MCF 10A (cell line): ENCODE data around the gene CLN5. TPM values are rescaled to one million over a fixed set of nuclear protein-coding genes. Genes with fewer than 3 reads are reported as not detected.
A peak's percentile ranks its signal among the peaks of the same experiment; 100 is the strongest.

Experiments used
- BruUV-seq: library from RNA; stranded (reverse); fragments of 400-500 nt; replicated peaks from 2 replicates; lab custom pipeline; 2021; lab: Mats Ljungman, UMichigan
- CTCF ChIA-PET: fragments of 300-600 bp; sonication (Branson Sonifier 250); formaldehyde crosslinking; extraction: SDS; loops from one replicate; lab custom pipeline; 2021; ENCODE audit warnings: antibody characterized with exemption, inconsistent platforms; lab: Yijun Ruan, JAX
- POLR2A ChIA-PET: fragments of 300-600, 350-650 bp; sonication (Branson Sonifier 250); formaldehyde crosslinking; extraction: SDS; loops from one replicate; lab custom pipeline; 2020; ENCODE audit warnings: antibody characterized with exemption, inconsistent platforms; lab: Yijun Ruan, JAX
- DNase-seq: peaks from one replicate; pipeline ENCODE4 v3.0.0-alpha.2; 2018; ENCODE audit not compliant: unreplicated experiment
- H3K27ac Mint-ChIP-seq: one replicate; pipeline ENCODE4 v1.8.0; 2022; ENCODE audit warnings: mild to moderate bottlenecking, low read depth, mixed read lengths; ENCODE audit not compliant: unreplicated experiment
- H3K27me3 Mint-ChIP-seq: one replicate; pipeline ENCODE4 v1.8.0; 2022; ENCODE audit warnings: mixed read lengths; ENCODE audit not compliant: insufficient read depth, unreplicated experiment
- H3K36me3 Mint-ChIP-seq: one replicate; pipeline ENCODE4 v1.8.0; 2022; ENCODE audit warnings: mild to moderate bottlenecking, moderate library complexity, mixed read lengths; ENCODE audit not compliant: insufficient read depth, unreplicated experiment
- H3K4me1 Mint-ChIP-seq: one replicate; pipeline ENCODE4 v1.8.0; 2022; ENCODE audit warnings: mixed read lengths; ENCODE audit not compliant: insufficient read depth, unreplicated experiment
- H3K4me3 Mint-ChIP-seq: one replicate; pipeline ENCODE4 v1.8.0; 2022; ENCODE audit warnings: mild to moderate bottlenecking, moderate library complexity, mixed read lengths; ENCODE audit not compliant: unreplicated experiment
- H3K9me3 Mint-ChIP-seq: one replicate; pipeline ENCODE4 v1.8.0; 2022; ENCODE audit warnings: mixed read lengths; ENCODE audit not compliant: unreplicated experiment
- CTCF ChIP-seq: fragments of 200-600 bp; IDR thresholded peaks from one replicate; pipeline ENCODE4 v1.8.0; 2022; ENCODE audit warnings: antibody characterized with exemption, mild to moderate bottlenecking; ENCODE audit not compliant: unreplicated experiment
- intact Hi-C: fragments of 100-400 bp; cut with micrococcal nuclease; formaldehyde crosslinking; loops from 2 replicates; pipeline ENCODE4 v1.14.1; 2022
- total RNA-seq: library from RNA; stranded (reverse); gene quantifications from 2 replicates; pipeline ENCODE4 v1.2.3, GENCODE V29; 2022

Gene CLN5
- total RNA-seq, 1 experiment from 2014 or later, result 16.0 TPM

GRCh38 chr13:76969488-76970365, 22.2 kb upstream of the CLN5 start:
- no TSS peak for BruUV-seq
- no peak overlapping the region for H3K4me3 Mint-ChIP-seq
- H3K9me3 Mint-ChIP-seq, result no peaks in the 10 kb centered on the region
- ChIA-PET CTCF (interaction anchor here (0.5 to 3.6 kb wide), 11 partner anchors 11 to 1539 kb away, joined by 3 to 48 read pairs (median 3); no protein-coding TSS in a partner anchor), POLR2A (interaction anchor here (0.5 to 3.1 kb wide), 17 partner anchors 9 to 1265 kb away, joined by 3 to 31 read pairs (median 4); partner anchors contain the start of genes CLN5 and FBXL3)
- peak; percentile 77 for DNase-seq
- peaks cover 20% of the 10 kb centered on the region for H3K4me1 Mint-ChIP-seq
- no peaks in the 10 kb centered on the region for H3K27me3 Mint-ChIP-seq
- intact Hi-C loops, result no loop called here
- peaks cover 5% of the 10 kb centered on the region for H3K36me3 Mint-ChIP-seq
- no peak for TF ChIP-seq CTCF
- H3K27ac Mint-ChIP-seq, result peak overlapping the region; percentile 65

DNA sequence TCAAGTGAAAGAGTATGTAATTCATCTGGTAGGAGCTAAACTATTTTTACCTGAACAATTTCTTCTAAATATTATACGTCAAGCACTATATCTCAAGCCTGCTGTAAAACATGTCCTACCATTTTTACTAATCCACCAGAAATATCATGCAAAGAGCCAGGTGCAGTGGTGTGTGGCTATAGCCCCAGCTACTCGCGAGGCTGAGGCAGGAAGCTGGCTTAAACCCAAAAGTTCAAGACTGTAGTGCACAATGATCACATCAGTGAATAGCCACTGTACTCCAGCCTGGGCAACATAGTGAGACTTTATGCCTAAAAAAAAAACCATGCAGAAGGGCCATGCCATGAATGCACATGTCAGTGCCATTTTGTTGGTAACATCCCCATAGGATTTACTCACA, 20.7 kb upstream of the CLN5 start:
- CTCF ChIA-PET, result interaction anchor here (0.6 to 3.6 kb wide), 7 partner anchors 9 to 1101 kb away, joined by 3 to 48 read pairs (median 5); partner anchors contain the start of gene KCTD12
- no peaks in the 10 kb centered on the region for H3K9me3 Mint-ChIP-seq
- no peak for DNase-seq
- no peak overlapping the region for H3K27ac Mint-ChIP-seq
- no peaks in the 10 kb centered on the region for H3K27me3 Mint-ChIP-seq
- H3K4me1 Mint-ChIP-seq, result peaks cover 20% of the 10 kb centered on the region
- no peak for TF ChIP-seq CTCF
- H3K36me3 Mint-ChIP-seq, result peaks cover 6% of the 10 kb centered on the region
- no peak overlapping the region for H3K4me3 Mint-ChIP-seq
- POLR2A ChIA-PET, result interaction anchor here (2.0 to 3.1 kb wide), 2 partner anchors 21 to 56 kb away, joined by 5 to 31 read pairs; partner anchors contain the start of genes CLN5 and FBXL3
- intact Hi-C loops, result no loop called here
- no TSS peak for BruUV-seq

- CTCF ChIA-PET, result interaction anchor here (0.6 to 3.6 kb wide), 11 partner anchors 8 to 1102 kb away, joined by 3 to 48 read pairs (median 4); partner anchors contain the start of gene KCTD12
- no peak for TF ChIP-seq CTCF
- Mint-ChIP-seq H3K9me3 (no peaks in the 10 kb centered on the region), H3K27me3 (no peaks in the 10 kb centered on the region), H3K4me1 (peaks cover 21% of the 10 kb centered on the region), H3K27ac (no peak overlapping the region), H3K4me3 (no peak overlapping the region), H3K36me3 (peaks cover 10% of the 10 kb centered on the region)
- intact Hi-C loops, result no loop called here
- no peak for DNase-seq
- POLR2A ChIA-PET, result interaction anchor here (0.5 to 3.1 kb wide), 5 partner anchors 20 to 613 kb away, joined by 3 to 31 read pairs (median 4); partner anchors contain the start of gene CLN5
- BruUV-seq, result no TSS peak
These were observed 19.7 kb upstream of the CLN5 start for GRCh38 chr13:76971851-76972829.
